A375 (cell line): ENCODE results near the gene PDIA2. TPM values are rescaled to one million over a fixed set of nuclear protein-coding genes. Genes with fewer than 3 reads are reported as not detected.

Experiments
- total RNA-seq: library from RNA; depleted of rRNA; stranded (reverse); fragments of >200 nt; shearing (Covaris generic); gene quantifications from 2 replicates; pipeline ENCODE4 v1.2.3, GENCODE V29; 2014; rRNA removed

PDIA2 gene, protein sequence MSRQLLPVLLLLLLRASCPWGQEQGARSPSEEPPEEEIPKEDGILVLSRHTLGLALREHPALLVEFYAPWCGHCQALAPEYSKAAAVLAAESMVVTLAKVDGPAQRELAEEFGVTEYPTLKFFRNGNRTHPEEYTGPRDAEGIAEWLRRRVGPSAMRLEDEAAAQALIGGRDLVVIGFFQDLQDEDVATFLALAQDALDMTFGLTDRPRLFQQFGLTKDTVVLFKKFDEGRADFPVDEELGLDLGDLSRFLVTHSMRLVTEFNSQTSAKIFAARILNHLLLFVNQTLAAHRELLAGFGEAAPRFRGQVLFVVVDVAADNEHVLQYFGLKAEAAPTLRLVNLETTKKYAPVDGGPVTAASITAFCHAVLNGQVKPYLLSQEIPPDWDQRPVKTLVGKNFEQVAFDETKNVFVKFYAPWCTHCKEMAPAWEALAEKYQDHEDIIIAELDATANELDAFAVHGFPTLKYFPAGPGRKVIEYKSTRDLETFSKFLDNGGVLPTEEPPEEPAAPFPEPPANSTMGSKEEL
- total RNA-seq = 0.41 and 0.88 TPM in 2 replicates

DNA sequence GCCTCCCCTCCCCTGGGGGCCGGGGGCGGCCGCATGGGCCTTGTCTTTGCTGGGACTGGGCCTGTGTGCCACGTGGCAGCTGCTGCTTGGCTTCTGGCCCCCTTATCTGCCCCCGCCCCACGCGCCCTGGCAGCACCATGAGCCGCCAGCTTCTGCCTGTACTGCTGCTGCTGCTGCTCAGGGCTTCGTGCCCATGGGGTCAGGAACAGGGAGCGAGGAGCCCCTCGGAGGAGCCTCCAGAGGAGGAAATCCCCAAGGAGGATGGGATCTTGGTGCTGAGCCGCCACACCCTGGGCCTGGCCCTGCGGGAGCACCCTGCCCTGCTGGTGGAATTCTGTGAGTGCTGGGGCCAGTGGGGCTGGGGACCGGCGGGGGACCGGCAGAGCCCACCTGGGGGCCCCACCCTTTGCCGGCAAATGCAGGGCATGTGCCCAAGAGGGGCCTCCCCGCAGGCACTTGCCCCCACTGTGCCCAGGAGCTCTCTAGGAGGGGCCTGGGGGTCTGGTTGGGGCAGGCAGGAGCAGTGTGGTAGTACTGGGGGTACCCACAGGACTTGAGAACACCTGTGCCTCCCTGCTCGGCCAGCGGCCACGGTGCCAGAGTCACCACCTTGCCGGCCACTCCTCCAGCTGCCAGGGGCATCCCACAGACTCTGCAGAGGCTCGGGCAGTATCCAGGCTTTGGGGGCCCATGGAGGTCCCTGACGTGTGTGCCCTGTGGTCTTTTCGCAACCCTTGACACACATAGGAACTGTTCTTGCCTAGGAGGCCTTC is at the start of gene PDIA2:
TSS of gene PDIA2 (plus strand) at position 132 of the 773 bp plus-strand sequence. CDS start at position 138, 6 bp downstream.

DNA sequence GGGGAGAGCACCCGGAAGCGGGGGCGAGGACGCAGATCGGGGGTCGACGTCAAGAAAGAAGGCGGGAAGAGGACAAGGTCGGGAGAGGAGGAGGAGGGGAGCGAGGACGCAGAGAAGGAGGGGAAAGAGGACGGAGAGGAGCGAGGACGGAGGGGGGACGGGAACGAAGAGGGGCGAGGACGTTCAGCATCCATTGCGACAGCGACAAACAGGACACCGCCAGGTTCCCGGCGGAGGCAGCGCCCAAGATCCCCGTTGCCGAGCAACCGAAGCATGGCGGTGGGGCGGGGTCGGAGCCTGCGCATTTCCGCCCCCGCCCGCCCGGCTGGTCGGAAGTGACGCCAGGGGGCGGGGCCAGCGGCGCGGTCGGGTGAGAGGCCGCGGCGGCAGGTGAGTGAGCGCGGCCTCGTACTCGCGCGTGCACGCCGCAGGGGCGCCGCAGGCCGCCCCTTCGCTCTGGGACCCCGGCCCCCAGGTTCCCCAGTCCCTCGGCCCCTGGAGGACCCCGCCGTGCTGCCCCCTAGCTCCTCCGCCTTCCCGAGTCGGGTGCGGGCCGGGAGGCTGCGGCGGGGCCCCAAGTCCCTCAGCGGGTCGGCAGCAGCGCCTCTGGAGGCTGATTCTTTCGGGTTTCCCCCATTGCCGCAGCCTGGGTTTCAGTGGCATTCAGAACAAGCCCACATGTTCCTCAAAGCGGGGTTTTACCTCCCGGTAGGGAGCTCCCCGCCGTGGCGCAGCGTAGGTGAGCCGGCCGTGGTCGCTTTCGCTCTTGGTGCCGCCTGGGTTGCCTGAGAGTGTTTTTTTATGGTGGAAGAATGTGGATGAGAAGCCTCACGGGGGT is 48.3 kb upstream of the PDIA2 start, which contains the start of gene FAM234A:
TSS of gene FAM234A (plus strand) at position 354 of the 838 bp plus-strand sequence. CDS start 19,593 bp downstream, outside the sequence.

DNA sequence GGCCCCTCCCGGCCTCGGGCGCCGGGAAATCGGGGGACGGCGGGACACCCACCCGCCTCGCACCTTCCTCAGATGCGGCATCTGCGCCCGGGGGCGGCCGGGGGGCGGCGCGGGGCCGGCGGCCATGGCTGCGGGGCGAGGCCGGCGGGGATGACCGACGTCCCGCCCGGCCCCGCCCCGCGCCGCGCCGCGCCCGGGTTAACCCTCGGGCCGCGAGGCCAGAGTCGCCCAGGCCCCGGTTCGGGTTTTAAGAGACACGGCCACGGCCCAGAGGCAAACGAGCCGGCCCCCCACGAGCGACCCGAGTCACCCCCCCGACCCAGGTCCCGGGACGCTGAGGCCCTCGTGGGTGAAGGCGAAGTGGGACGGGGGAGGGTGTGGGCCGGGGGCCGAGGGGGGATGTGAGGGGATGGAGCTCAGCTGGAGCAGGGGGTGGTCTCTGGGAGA is 7.2 kb upstream of the PDIA2 start, which contains the start of gene RGS11:
TSS of gene RGS11 (minus strand) at position 159 of the 447 bp plus-strand sequence. CDS start at position 126, 33 bp downstream.

DNA sequence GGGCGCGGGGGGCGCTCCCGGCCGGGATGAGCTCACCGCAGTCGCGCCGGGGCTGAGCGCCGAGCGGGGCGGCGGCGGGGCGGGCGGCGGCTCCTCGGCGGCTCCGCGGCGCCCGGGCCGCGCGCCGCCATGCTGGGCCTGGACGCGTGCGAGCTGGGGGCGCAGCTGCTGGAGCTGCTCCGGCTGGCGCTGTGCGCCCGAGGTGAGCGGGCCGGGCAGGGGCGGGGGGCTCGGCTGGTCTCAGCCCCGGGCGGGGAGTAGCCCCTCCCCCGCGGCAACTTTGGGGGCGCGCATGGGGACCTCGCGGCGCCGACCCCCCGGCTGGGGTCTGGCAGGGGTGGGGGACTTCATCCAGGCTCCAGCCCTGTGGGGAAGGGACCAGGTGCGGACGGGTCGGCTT is 2.4 kb upstream of the PDIA2 start, which contains the start of gene ARHGDIG:
TSS of gene ARHGDIG (plus strand) at position 40 of the 400 bp plus-strand sequence. CDS start at position 130, 90 bp downstream.

Other genes with a start within 250 kb of the PDIA2 start
- 23.0 and 24.0 TPM in 2 replicates for gene POLR3K, start 229.6 kb upstream of the PDIA2 start, total RNA-seq
- 46.9 and 54.2 TPM in 2 replicates for gene SNRNP25, start 229.3 kb upstream of the PDIA2 start, total RNA-seq
- 66.0 and 88.3 TPM in 2 replicates for gene RHBDF1, start 210.5 kb upstream of the PDIA2 start, total RNA-seq
- 233 and 337 TPM in 2 replicates for gene MPG, start 204.9 kb upstream of the PDIA2 start, total RNA-seq
- 13.2 and 14.9 TPM in 2 replicates for gene NPRL3, start 144.5 kb upstream of the PDIA2 start, total RNA-seq
- gene HBZ, start 130.5 kb upstream of the PDIA2 start, total RNA-seq = not detected in 2 replicates
- gene HBM, start 117.2 kb upstream of the PDIA2 start, total RNA-seq = not detected in 2 replicates
- not detected in 2 replicates for gene HBA2, start 110.3 kb upstream of the PDIA2 start, total RNA-seq
- not detected in 2 replicates for gene HBA1, start 106.5 kb upstream of the PDIA2 start, total RNA-seq
- gene HBQ1, start 102.7 kb upstream of the PDIA2 start, total RNA-seq = not detected in 2 replicates
- 53.1 and 65.3 TPM in 2 replicates for gene LUC7L, start 53.7 kb upstream of the PDIA2 start, total RNA-seq
- gene FAM234A, start 48.3 kb upstream of the PDIA2 start, total RNA-seq = 58.9 and 70.9 TPM in 2 replicates
- 0.04 and 0.08 TPM in 2 replicates for gene RGS11, start 7.2 kb upstream of the PDIA2 start, total RNA-seq
- 3.2 and 4.5 TPM in 2 replicates for gene ARHGDIG, start 2.6 kb upstream of the PDIA2 start, total RNA-seq
- 36.7 and 40.2 TPM in 2 replicates for gene AXIN1, start 69.6 kb downstream of the PDIA2 start, total RNA-seq
- 248 and 271 TPM in 2 replicates for gene MRPL28, start 87.4 kb downstream of the PDIA2 start, total RNA-seq
- 25.1 and 44.4 TPM in 2 replicates for gene PGAP6, start 98.8 kb downstream of the PDIA2 start, total RNA-seq
- 226 and 246 TPM in 2 replicates for gene NME4, start 114.0 kb downstream of the PDIA2 start, total RNA-seq
- 18.3 and 25.2 TPM in 2 replicates for gene DECR2, start 118.7 kb downstream of the PDIA2 start, total RNA-seq
- gene RAB11FIP3, start 142.5 kb downstream of the PDIA2 start, total RNA-seq = 20.9 and 24.1 TPM in 2 replicates
- gene CAPN15, start 244.5 kb downstream of the PDIA2 start, total RNA-seq = 53.1 and 58.8 TPM in 2 replicates